GM12872 (cell line): Measurements from ENCODE around the gene PTPRD.

Experiments
- TF ChIP-seq, protein P1 (sequence below): IDR thresholded peaks from 3 replicates; pipeline ENCODE4 v1.5.1; 2011; ENCODE audit warnings: low read depth, mild to moderate bottlenecking, low read length, moderate library complexity; ENCODE audit not compliant: insufficient read depth

Gene PTPRD

GRCh38 chr9:8730618-8731017, 1882.2 kb downstream of the PTPRD start:
- TF ChIP-seq, protein P1, sequence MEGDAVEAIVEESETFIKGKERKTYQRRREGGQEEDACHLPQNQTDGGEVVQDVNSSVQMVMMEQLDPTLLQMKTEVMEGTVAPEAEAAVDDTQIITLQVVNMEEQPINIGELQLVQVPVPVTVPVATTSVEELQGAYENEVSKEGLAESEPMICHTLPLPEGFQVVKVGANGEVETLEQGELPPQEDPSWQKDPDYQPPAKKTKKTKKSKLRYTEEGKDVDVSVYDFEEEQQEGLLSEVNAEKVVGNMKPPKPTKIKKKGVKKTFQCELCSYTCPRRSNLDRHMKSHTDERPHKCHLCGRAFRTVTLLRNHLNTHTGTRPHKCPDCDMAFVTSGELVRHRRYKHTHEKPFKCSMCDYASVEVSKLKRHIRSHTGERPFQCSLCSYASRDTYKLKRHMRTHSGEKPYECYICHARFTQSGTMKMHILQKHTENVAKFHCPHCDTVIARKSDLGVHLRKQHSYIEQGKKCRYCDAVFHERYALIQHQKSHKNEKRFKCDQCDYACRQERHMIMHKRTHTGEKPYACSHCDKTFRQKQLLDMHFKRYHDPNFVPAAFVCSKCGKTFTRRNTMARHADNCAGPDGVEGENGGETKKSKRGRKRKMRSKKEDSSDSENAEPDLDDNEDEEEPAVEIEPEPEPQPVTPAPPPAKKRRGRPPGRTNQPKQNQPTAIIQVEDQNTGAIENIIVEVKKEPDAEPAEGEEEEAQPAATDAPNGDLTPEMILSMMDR, result no peak

DNA sequence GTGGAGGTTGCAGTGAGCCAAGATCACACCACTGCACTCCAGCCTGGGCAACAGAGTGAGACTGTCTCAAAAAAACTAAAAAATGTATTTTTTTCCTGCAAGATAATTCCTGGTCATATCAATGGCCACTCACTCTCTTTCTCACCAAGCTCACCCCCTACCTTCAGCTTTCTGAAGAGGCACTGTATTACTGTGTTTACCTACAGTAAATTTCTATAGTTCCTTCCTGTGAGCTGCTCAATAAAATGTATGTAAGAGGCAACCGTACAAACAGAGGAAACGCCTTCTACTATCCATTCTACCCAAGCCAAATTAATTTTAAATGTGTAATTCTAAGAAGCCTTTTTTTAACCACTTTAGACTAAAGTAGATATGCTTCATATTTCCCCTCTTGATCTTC, 1883.9 kb downstream of the PTPRD start:
- TF ChIP-seq, protein P1, result no peak

GRCh38 chr9:8727191-8727590, 1885.6 kb downstream of the PTPRD start:
- TF ChIP-seq, protein P1, result no peak

- TF ChIP-seq, protein P1, result no peak
Measured at GRCh38 chr9:8726692-8727091, 1886.1 kb downstream of the PTPRD start.

- TF ChIP-seq, protein P1, result no peak
Measured at GRCh38 chr9:8725635-8726034, 1887.2 kb downstream of the PTPRD start.

DNA sequence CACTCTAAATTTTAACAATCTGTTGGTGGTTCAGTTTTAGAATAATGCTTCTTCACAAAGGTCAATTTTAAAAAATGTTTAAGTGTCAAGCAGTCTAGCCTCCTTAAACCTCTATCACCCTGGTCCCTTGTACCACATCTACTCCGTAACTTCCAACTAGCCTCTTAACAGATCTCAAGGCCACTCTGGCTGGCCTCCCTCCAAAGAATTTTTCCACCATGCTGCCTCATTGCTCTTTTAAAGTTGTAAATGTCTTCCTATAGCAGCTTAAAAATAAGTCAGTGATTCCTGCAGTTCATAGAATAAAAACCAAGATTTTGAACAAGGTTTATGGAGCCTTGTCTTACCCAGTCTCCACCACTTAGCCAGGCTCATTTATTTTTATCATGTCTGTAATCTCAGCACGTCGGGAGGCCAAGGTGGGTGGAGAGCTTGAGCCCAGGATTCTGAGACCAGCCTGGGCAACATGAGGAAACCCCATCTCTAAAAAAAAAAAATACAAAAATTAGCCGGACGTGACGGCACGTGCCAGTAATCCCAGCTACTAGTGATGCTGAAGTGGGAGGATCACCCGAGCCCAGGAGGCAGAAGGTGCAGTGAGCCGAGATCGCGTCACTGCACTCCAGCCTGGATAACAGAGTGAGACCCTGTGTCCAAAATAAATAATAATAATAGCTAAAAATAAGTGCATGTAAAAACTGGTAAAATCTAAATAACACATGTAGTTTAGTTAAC, 1888.4 kb downstream of the PTPRD start:
- TF ChIP-seq, protein P1, result no peak

DNA sequence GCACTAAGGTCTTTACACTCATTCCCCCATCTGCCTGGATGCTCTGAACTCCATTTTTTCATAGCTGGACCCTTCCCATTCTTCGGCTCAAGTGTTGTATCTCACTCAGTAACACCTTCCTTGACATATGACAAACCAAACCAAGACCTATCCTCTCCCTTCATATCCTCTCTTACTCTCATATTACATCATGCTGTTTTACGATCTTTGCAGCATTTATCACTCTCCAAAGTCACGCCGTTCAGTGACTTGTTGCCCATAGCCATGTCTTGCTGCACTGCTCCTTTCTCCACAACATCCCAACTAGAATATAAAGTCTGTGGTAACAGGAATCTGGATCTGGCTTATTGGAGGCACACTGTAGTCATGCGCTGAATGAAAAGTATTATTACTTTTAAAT, 1889.6 kb downstream of the PTPRD start:
- TF ChIP-seq, protein P1, result no peak
